Measurements from ENCODE around the gene ATP2A1. TPM values are rescaled to one million over a fixed set of nuclear protein-coding genes. Genes with fewer than 3 reads are reported as not detected.
"Not testable (repeated sequence)": the region's sequence is repeated elsewhere in the genome, so short reads cannot be mapped to it uniquely, and the experiment has no call there.

Gene ATP2A1
- total RNA-seq, 1 donor from 2014 or later: 502 TPM

DNA sequence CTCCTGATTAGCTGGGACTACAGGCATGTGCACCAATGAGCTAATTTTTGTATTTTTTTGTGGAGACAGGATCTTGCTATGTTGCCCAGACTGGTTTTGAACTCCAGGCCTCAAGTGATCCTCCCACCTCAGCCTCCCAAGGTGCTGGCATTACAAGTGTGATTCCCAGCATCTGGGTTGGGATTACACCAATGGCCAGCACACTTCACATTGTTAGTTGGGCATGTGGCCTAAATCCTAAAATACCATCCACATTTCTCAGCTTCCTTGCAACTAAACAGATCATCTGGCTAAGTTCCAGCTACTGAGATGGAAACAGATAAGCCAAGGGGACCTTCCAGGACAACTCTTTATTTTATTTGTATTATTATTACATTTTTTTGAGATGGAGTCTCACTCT is 36.9 kb downstream of the ATP2A1 start:
- Histone ChIP-seq H3K9me3 (ENCODE audit: control insufficient read depth in 3 of 3, low read length in 3 of 3) (no peaks in the 10 kb centered on the region), H3K27me3 (ENCODE audit: control insufficient read depth in 3 of 3, insufficient read depth in 3 of 3, low read length in 3 of 3) (no peaks in the 10 kb centered on the region), H3K4me3 (ENCODE audit: low read length in 3 of 3) (no peak overlapping the region), H3K9ac (ENCODE audit: low read depth in 1 of 3, low read length in 3 of 3) (no peak overlapping the region), H3K36me3 (ENCODE audit: control insufficient read depth in 3 of 3, insufficient read depth in 3 of 3, low read length in 3 of 3) (peaks cover 14 to 33% (median 24%) of the 10 kb centered on the region in 3 donors), H3K4me1 (ENCODE audit: control insufficient read depth in 3 of 3, insufficient read depth in 3 of 3, low read length in 3 of 3) (no peaks in the 10 kb centered on the region), H3K27ac (ENCODE audit: low read depth, low read length) (no peak overlapping the region)

DNA sequence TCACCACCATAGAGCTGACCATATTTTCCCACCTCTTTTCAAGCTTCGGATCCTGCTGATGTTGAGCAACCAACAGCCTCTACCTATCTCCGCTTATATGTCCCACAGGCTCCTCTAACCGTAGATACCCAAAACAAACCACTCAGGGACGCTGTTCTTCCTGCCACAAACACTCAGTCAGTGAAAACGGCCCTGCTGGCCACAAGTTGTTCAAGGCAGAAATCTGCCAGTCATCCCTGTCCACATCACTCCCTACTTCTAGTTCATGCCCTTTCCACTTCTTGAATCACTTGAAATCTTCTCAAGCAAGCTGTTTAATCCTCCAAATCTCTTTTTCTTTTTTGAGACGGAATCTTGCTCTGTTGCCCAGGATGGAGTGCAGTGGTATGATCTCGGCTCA is 38.8 kb downstream of the ATP2A1 start:
- H3K9me3 ChIP-seq (ENCODE audit: control insufficient read depth in 3 of 3, low read length in 3 of 3): no peaks in the 10 kb centered on the region
- H3K27ac ChIP-seq (ENCODE audit: low read depth, low read length): no peak overlapping the region
- no peaks in the 10 kb centered on the region for H3K27me3 ChIP-seq (ENCODE audit: control insufficient read depth in 3 of 3, insufficient read depth in 3 of 3, low read length in 3 of 3)
- H3K36me3 ChIP-seq (ENCODE audit: control insufficient read depth in 3 of 3, insufficient read depth in 3 of 3, low read length in 3 of 3): peaks cover 13 to 31% (median 21%) of the 10 kb centered on the region in 3 donors
- H3K9ac ChIP-seq (ENCODE audit: low read depth in 1 of 3, low read length in 3 of 3): no peak overlapping the region
- no peak overlapping the region for H3K4me3 ChIP-seq (ENCODE audit: low read length in 3 of 3)
- no peaks in the 10 kb centered on the region for H3K4me1 ChIP-seq (ENCODE audit: control insufficient read depth in 3 of 3, insufficient read depth in 3 of 3, low read length in 3 of 3)

- Histone ChIP-seq H3K4me3 (ENCODE audit: low read length in 3 of 3) (no peak overlapping the region), H3K27ac (ENCODE audit: low read depth, low read length) (no peak overlapping the region), H3K4me1 (ENCODE audit: control insufficient read depth in 3 of 3, insufficient read depth in 3 of 3, low read length in 3 of 3) (no peaks in the 10 kb centered on the region), H3K36me3 (ENCODE audit: control insufficient read depth in 3 of 3, insufficient read depth in 3 of 3, low read length in 3 of 3) (peaks cover 13 to 29% (median 21%) of the 10 kb centered on the region in 3 donors), H3K27me3 (ENCODE audit: control insufficient read depth in 3 of 3, insufficient read depth in 3 of 3, low read length in 3 of 3) (no peaks in the 10 kb centered on the region), H3K9ac (ENCODE audit: low read depth in 1 of 3, low read length in 3 of 3) (no peak overlapping the region), H3K9me3 (ENCODE audit: control insufficient read depth in 3 of 3, low read length in 3 of 3) (no peaks in the 10 kb centered on the region)
These were observed 40.4 kb downstream of the ATP2A1 start for GRCh38 chr16:28918698-28919097.

DNA sequence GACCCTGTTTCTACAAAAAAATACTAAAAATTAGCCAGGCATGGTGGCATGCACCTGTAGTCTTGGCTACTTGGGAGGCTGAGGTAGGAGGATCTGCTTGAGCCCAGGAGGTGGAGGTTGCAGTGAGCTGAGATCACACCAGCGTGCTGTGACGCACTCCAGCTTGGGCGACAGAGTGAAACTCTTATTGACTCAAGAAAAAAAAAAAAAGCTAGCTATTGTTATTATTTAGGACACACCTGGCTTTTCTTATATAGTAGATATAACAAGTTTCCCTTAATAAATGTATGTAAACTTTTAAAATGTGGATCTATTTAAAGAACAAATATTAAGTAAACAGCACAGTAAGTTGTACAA is 44.9 kb downstream of the ATP2A1 start:
- Histone ChIP-seq H3K36me3 (ENCODE audit: control insufficient read depth in 3 of 3, insufficient read depth in 3 of 3, low read length in 3 of 3) (peaks cover 11 to 13% (median 13%) of the 10 kb centered on the region in 3 donors), H3K27me3 (ENCODE audit: control insufficient read depth in 3 of 3, insufficient read depth in 3 of 3, low read length in 3 of 3) (no peaks in the 10 kb centered on the region), H3K9me3 (ENCODE audit: control insufficient read depth in 3 of 3, low read length in 3 of 3) (no peaks in the 10 kb centered on the region), H3K4me3 (ENCODE audit: low read length in 3 of 3) (no peak overlapping the region), H3K4me1 (ENCODE audit: control insufficient read depth in 3 of 3, insufficient read depth in 3 of 3, low read length in 3 of 3) (peaks cover 7 to 13% (median 8%) of the 10 kb centered on the region in 3 donors), H3K27ac (ENCODE audit: low read depth, low read length) (no peak overlapping the region), H3K9ac (ENCODE audit: low read depth in 1 of 3, low read length in 3 of 3) (no peak overlapping the region)

- Histone ChIP-seq H3K4me1 (ENCODE audit: control insufficient read depth in 3 of 3, insufficient read depth in 3 of 3, low read length in 3 of 3) (peaks cover 7 to 13% (median 8%) of the 10 kb centered on the region in 3 donors), H3K27ac (ENCODE audit: low read depth, low read length) (peak overlapping the region; percentile 92), H3K27me3 (ENCODE audit: control insufficient read depth in 3 of 3, insufficient read depth in 3 of 3, low read length in 3 of 3) (no peaks in the 10 kb centered on the region), H3K9me3 (ENCODE audit: control insufficient read depth in 3 of 3, low read length in 3 of 3) (no peaks in the 10 kb centered on the region), H3K9ac (ENCODE audit: low read depth in 1 of 3, low read length in 3 of 3) (peak overlapping the region in 1 of 3 donors; percentile 45), H3K36me3 (ENCODE audit: control insufficient read depth in 3 of 3, insufficient read depth in 3 of 3, low read length in 3 of 3) (peaks cover 10 to 11% (median 11%) of the 10 kb centered on the region in 3 donors), H3K4me3 (ENCODE audit: low read length in 3 of 3) (peak overlapping the region in 1 of 3 donors; percentile 88)
These were observed 45.5 kb downstream of the ATP2A1 start for GRCh38 chr16:28923652-28924398.

DNA sequence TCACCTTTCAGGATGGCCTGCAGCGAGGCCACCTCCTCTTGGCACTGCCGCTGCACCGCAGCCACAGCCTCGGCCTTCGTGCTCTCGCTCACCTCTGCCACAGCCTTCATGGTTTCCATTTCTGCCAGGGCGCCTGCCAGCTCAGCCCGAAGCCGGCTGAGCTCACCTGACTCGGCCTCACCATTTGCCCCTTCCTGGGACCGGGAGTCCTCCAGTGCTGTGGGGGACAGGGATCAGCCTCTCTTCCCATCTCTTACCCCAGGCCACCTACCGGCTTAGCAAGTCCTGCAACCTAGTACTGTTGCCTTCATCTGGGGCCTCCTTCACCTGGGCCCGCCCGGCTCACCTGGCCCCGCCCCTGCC is 46.1 kb downstream of the ATP2A1 start:
- H3K4me3 ChIP-seq (ENCODE audit: low read length in 3 of 3): peak overlapping the region; percentile 14 to 88 (median 87)
- peak overlapping the region; percentile 92 for H3K27ac ChIP-seq (ENCODE audit: low read depth, low read length)
- H3K4me1 ChIP-seq (ENCODE audit: control insufficient read depth in 3 of 3, insufficient read depth in 3 of 3, low read length in 3 of 3): peaks cover 7 to 13% (median 8%) of the 10 kb centered on the region in 3 donors
- peaks cover 6% of the 10 kb centered on the region in 3 donors for H3K36me3 ChIP-seq (ENCODE audit: control insufficient read depth in 3 of 3, insufficient read depth in 3 of 3, low read length in 3 of 3)
- no peaks in the 10 kb centered on the region for H3K27me3 ChIP-seq (ENCODE audit: control insufficient read depth in 3 of 3, insufficient read depth in 3 of 3, low read length in 3 of 3)
- no peaks in the 10 kb centered on the region for H3K9me3 ChIP-seq (ENCODE audit: control insufficient read depth in 3 of 3, low read length in 3 of 3)
- peak overlapping the region in 1 of 3 donors; percentile 45 for H3K9ac ChIP-seq (ENCODE audit: low read depth in 1 of 3, low read length in 3 of 3)

DNA sequence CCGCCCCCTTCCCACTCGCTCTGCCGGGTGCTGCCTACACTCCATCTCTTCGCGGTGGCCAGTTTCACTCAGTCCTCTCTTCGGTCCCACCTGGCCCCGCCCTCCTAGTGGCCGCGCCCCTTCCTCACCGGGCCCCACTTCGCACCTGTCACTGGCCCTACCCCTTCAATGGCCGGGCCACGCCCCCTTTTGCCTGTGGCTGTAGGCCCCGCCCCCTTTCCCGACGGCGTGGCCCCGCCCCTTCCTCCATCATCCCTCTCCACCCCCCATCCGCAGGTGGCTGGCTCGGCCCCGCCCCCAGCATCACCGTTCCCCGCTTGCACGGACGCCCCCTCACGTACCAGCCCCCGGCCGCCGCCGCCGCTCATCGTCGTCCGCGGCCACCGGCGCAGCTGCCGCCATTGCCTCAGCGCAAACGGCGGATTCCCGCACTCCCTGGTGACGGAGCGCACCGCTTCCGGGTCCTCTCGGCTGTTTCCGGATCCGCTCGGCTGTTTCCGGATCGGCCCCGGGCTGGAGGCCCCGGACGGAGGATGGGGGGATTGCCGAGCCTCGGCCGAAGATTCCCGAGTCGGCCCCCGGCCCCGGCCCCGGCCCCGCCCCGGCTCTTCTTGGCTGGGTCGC is 46.6 kb downstream of the ATP2A1 start, which contains the start of gene RABEP2:
TSS of gene RABEP2 (minus strand) at position 477 of the 624 bp plus-strand sequence. CDS start at position 402, 75 bp downstream.
- Histone ChIP-seq H3K27me3 (ENCODE audit: control insufficient read depth in 3 of 3, insufficient read depth in 3 of 3, low read length in 3 of 3) (no peaks in the 10 kb centered on the region), H3K4me3 (ENCODE audit: low read length in 3 of 3) (peak within 1 kb of the TSS; percentile 87 to 88 (median 88)), H3K4me1 (ENCODE audit: control insufficient read depth in 3 of 3, insufficient read depth in 3 of 3, low read length in 3 of 3) (peaks cover 7 to 13% (median 8%) of the 10 kb centered on the region in 3 donors), H3K27ac (ENCODE audit: low read depth, low read length) (peak within 1 kb of the TSS; percentile 92), H3K9me3 (ENCODE audit: control insufficient read depth in 3 of 3, low read length in 3 of 3) (no peaks in the 10 kb centered on the region), H3K36me3 (ENCODE audit: control insufficient read depth in 3 of 3, insufficient read depth in 3 of 3, low read length in 3 of 3) (peaks cover 3% of the 10 kb centered on the region in 3 donors), H3K9ac (ENCODE audit: low read depth in 1 of 3, low read length in 3 of 3) (peak within 1 kb of the TSS; percentile 91 to 97 (median 93))

- Histone ChIP-seq H3K9me3 (ENCODE audit: control insufficient read depth in 3 of 3, low read length in 3 of 3) (no peaks in the 10 kb centered on the region), H3K4me1 (ENCODE audit: control insufficient read depth in 3 of 3, insufficient read depth in 3 of 3, low read length in 3 of 3) (peaks cover 7 to 13% (median 8%) of the 10 kb centered on the region in 3 donors), H3K27ac (ENCODE audit: low read depth, low read length) (peak overlapping the region; percentile 92), H3K9ac (ENCODE audit: low read depth in 1 of 3, low read length in 3 of 3) (peak overlapping the region; percentile 91 to 97 (median 93)), H3K27me3 (ENCODE audit: control insufficient read depth in 3 of 3, insufficient read depth in 3 of 3, low read length in 3 of 3) (no peaks in the 10 kb centered on the region), H3K4me3 (ENCODE audit: low read length in 3 of 3) (peak overlapping the region; percentile 87 to 88 (median 88)), H3K36me3 (ENCODE audit: control insufficient read depth in 3 of 3, insufficient read depth in 3 of 3, low read length in 3 of 3) (peaks cover 3% of the 10 kb centered on the region in 3 donors)
These were observed 47.3 kb downstream of the ATP2A1 start for GRCh38 chr16:28925386-28926228.

- Histone ChIP-seq H3K4me3 (ENCODE audit: low read length in 3 of 3) (peak overlapping the region in 2 of 3 donors; percentile 88), H3K9ac (ENCODE audit: low read depth in 1 of 3, low read length in 3 of 3) (peak overlapping the region in 1 of 3 donors; percentile 97)
- not testable (repeated sequence) for H3K27ac ChIP-seq (ENCODE audit: low read depth, low read length)
These were observed 48.0 kb downstream of the ATP2A1 start for GRCh38 chr16:28926284-28926683.

More at GRCh38 chr16:28926284-28926683, 48.0 kb downstream of the ATP2A1 start:
- not testable (repeated sequence) for H3K27me3 ChIP-seq (ENCODE audit: control insufficient read depth in 3 of 3, insufficient read depth in 3 of 3, low read length in 3 of 3); H3K9me3 ChIP-seq (ENCODE audit: control insufficient read depth in 3 of 3, low read length in 3 of 3); H3K36me3 ChIP-seq (ENCODE audit: control insufficient read depth in 3 of 3, insufficient read depth in 3 of 3, low read length in 3 of 3)
- peaks cover 7 to 13% (median 8%) of the 10 kb centered on the region in 3 donors for H3K4me1 ChIP-seq (ENCODE audit: control insufficient read depth in 3 of 3, insufficient read depth in 3 of 3, low read length in 3 of 3)

Data from skeletal muscle tissue (tissue), 4 donors.